Liver (tissue), 9 donors: ENCODE measurements around the gene MND1. TPM values are rescaled to one million over a fixed set of nuclear protein-coding genes. Genes with fewer than 3 reads are reported as not detected.

Experiments used
- DNase-seq: peaks from one replicate; pipeline ENCODE4 v3.0.0-alpha.2; 2017; ENCODE audit warnings: low spot score
- H3K27ac ChIP-seq, 2 donors: one replicate each; pipeline ENCODE4 v1.7.0; 2013; ENCODE audit warnings: inconsistent platforms in 2 of 2, low read length in 2 of 2, control low read depth in 1 of 2, low read depth in 1 of 2, mild to moderate bottlenecking in 1 of 2
- H3K27me3 ChIP-seq, 4 donors: one replicate each; pipeline versions ENCODE4 v1.6.1 to v1.7.0; 2013; ENCODE audit warnings: low read length in 3 of 4, inconsistent platforms in 1 of 4, mild to moderate bottlenecking in 1 of 4, moderate library complexity in 1 of 4; ENCODE audit not compliant: control insufficient read depth in 4 of 4, insufficient read depth in 4 of 4
- H3K36me3 ChIP-seq, 4 donors: one replicate each; pipeline versions ENCODE4 v1.6.1 to v1.7.0; 2013; ENCODE audit warnings: low read length in 3 of 4, mild to moderate bottlenecking in 3 of 4, low read depth in 1 of 4, moderate library complexity in 1 of 4; ENCODE audit not compliant: control insufficient read depth in 4 of 4, insufficient read depth in 3 of 4
- H3K4me1 ChIP-seq, 4 donors: one replicate each; pipeline versions ENCODE4 v1.6.1 to v1.7.0; 2013; ENCODE audit warnings: low read length in 3 of 4, mild to moderate bottlenecking in 3 of 4, moderate library complexity in 1 of 4; ENCODE audit not compliant: control insufficient read depth in 4 of 4, insufficient read depth in 4 of 4
- H3K4me3 ChIP-seq, 3 donors: one replicate each; pipeline versions ENCODE4 v1.6.1 to v1.7.0; 2013; ENCODE audit warnings: low read length in 3 of 3, control low read depth in 1 of 3, low read depth in 1 of 3, mild to moderate bottlenecking in 1 of 3
- H3K9ac ChIP-seq, 2 donors: one replicate each; pipeline ENCODE4 v1.7.0; 2013; ENCODE audit warnings: low read length in 2 of 2, mild to moderate bottlenecking in 2 of 2, moderate library complexity in 2 of 2, control low read depth in 1 of 2, low read depth in 1 of 2
- H3K9me3 ChIP-seq, 4 donors: one replicate each; pipeline versions ENCODE4 v1.6.1 to v1.7.0; 2013; ENCODE audit warnings: low read length in 3 of 4; ENCODE audit not compliant: control insufficient read depth in 4 of 4
- CTCF ChIP-seq: fragments of 150-350 bp; IDR thresholded peaks from 2 replicates; pipeline ENCODE4 v1.5.1; 2017; ENCODE audit warnings: improper control_type of control experiment, low read depth, low read length; ENCODE audit not compliant: missing input control
- EGR1 ChIP-seq, 2 donors: IDR thresholded peaks; 2 replicates each; pipeline ENCODE4 v1.6.1; 2016 to 2018; ENCODE audit warnings: antibody characterized with exemption in 2 of 2, low read depth in 2 of 2
- FOXA1 ChIP-seq: IDR thresholded peaks from 2 replicates; pipeline ENCODE4 v1.6.1; 2016; ENCODE audit warnings: antibody characterized with exemption
- FOXA2 ChIP-seq: IDR thresholded peaks from 2 replicates; pipeline ENCODE4 v1.6.1; 2016; ENCODE audit warnings: antibody characterized with exemption
- GABPA ChIP-seq, 2 donors: IDR thresholded peaks in 1 of 2; conservative IDR thresholded peaks in 1 of 2; 2 replicates each; pipeline ENCODE4 v1.6.1; 2016; ENCODE audit warnings: antibody characterized with exemption in 2 of 2, mild to moderate bottlenecking in 1 of 2, moderate library complexity in 1 of 2
- HNF4A ChIP-seq, 2 donors: conservative IDR thresholded peaks; 2 replicates each; pipeline ENCODE4 v1.6.1; 2016; ENCODE audit warnings: antibody characterized with exemption in 2 of 2, mild to moderate bottlenecking in 2 of 2
- HNF4G ChIP-seq: IDR thresholded peaks from 2 replicates; pipeline ENCODE4 v1.6.1; 2016; ENCODE audit warnings: antibody characterized with exemption
- JUND ChIP-seq, 2 donors: IDR thresholded peaks; 2 replicates each; pipeline ENCODE4 v1.6.1; 2016; ENCODE audit warnings: antibody characterized with exemption in 2 of 2
- MAX ChIP-seq: IDR thresholded peaks from 2 replicates; pipeline ENCODE4 v1.6.1; 2016; ENCODE audit warnings: antibody characterized with exemption
- NR2F2 ChIP-seq: IDR thresholded peaks from 2 replicates; pipeline ENCODE4 v1.6.1; 2016; ENCODE audit warnings: antibody characterized with exemption
- RAD21 ChIP-seq, 2 donors: IDR thresholded peaks; 2 replicates each; pipeline ENCODE4 v1.6.1; 2016; ENCODE audit warnings: antibody characterized with exemption in 2 of 2, mild to moderate bottlenecking in 2 of 2
- RXRA ChIP-seq, 2 donors: IDR thresholded peaks; 2 replicates each; pipeline ENCODE4 v1.6.1; 2017 to 2018; ENCODE audit warnings: antibody characterized with exemption in 2 of 2, mild to moderate bottlenecking in 1 of 2
- SP1 ChIP-seq: IDR thresholded peaks from 2 replicates; pipeline ENCODE4 v1.6.1; 2018; ENCODE audit warnings: antibody characterized with exemption, mild to moderate bottlenecking
- TAF1 ChIP-seq: conservative IDR thresholded peaks from 2 replicates; pipeline ENCODE4 v1.6.1; 2016; ENCODE audit warnings: antibody characterized with exemption, mild to moderate bottlenecking
- YY1 ChIP-seq: IDR thresholded peaks from 2 replicates; pipeline ENCODE4 v1.6.1; 2016; ENCODE audit warnings: antibody characterized with exemption, mild to moderate bottlenecking
- ZBTB33 ChIP-seq: IDR thresholded peaks from 2 replicates; pipeline ENCODE4 v1.6.1; 2016; ENCODE audit warnings: antibody characterized with exemption
- WGBS: extraction: QIAGEN DNeasy Blood & Tissue Kit; methylation state at CpG from one replicate; pipeline ENCODE4 v1.1.7; 2013; 5-methylcytosine and 5-hydroxymethylcytosine counted together
- polyA plus RNA-seq, 2 donors: library from polyadenylated mRNA; stranded (reverse) in 1 of 2; unstranded in 1 of 2; fragments of 200-250 nt in 1 of 2; fragments of >200 nt in 1 of 2; fragmentation: Nextera tagmentation in 1 of 2; extraction: Ambion mirVana in 1 of 2; gene quantifications; one replicate each; pipeline versions ENCODE4 v1.2.1 to v1.2.3, GENCODE V29; 2013 to 2015
- total RNA-seq, 2 donors: library from RNA; depleted of rRNA; stranded (reverse); fragments of >200 nt; gene quantifications; one replicate each; pipeline ENCODE4 v1.2.3, GENCODE V29; 2014
- TF ChIP-seq, protein P1 (sequence below): IDR thresholded peaks from 2 replicates; pipeline ENCODE4 v1.6.1; 2016; ENCODE audit warnings: antibody characterized with exemption
- TF ChIP-seq, protein P2 (sequence below): IDR thresholded peaks from 2 replicates; pipeline ENCODE4 v1.6.1; 2016; ENCODE audit warnings: antibody characterized with exemption, mild to moderate bottlenecking
- donor health status: healthy.
- donor health status: healthy.
- donor health status: healthy.
- donor health status: healthy.
- donor health status: healthy.

Gene MND1
- total and polyA plus RNA-seq, 4 donors = 0.17 to 2.5 (median 0.42) TPM

GRCh38 chr4:153347117-153347516 is 2.6 kb downstream of the MND1 start:
- no peaks in the 10 kb centered on the region for H3K9me3 ChIP-seq
- no peaks in the 10 kb centered on the region for H3K36me3 ChIP-seq
- no peak overlapping the region for H3K4me3 ChIP-seq
- peaks cover 1 to 21% (median 12%) of the 10 kb centered on the region in 4 donors for H3K4me1 ChIP-seq
- H3K27me3 ChIP-seq = no peaks in the 10 kb centered on the region
- TF ChIP-seq NR2F2 (no peak), JUND (IDR thresholded peaks at IDR 0.05) (no peak), FOXA2 (no peak), SP1 (no peak), ZBTB33 (no peak), MAX (no peak), RXRA (IDR thresholded peaks at IDR 0.05) (no peak), EGR1 (IDR thresholded peaks at IDR 0.05; ENCODE audit: low read depth in 2 of 2) (no peak), HNF4G (no peak), GABPA (IDR thresholded peaks at IDR 0.05 in 1 of 2, conservative IDR thresholded peaks at IDR 0.05 in 1 of 2) (no peak), FOXA1 (no peak), CTCF (no peak)
- TF ChIP-seq, protein P1, sequence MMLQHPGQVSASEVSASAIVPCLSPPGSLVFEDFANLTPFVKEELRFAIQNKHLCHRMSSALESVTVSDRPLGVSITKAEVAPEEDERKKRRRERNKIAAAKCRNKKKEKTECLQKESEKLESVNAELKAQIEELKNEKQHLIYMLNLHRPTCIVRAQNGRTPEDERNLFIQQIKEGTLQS = no peak
- H3K9ac ChIP-seq = no peak overlapping the region
- H3K27ac ChIP-seq = no peak overlapping the region
- no peak for DNase-seq

GRCh38 chr4:153348006-153348405 is 3.5 kb downstream of the MND1 start:
- WGBS = 84% methylated on average over 4 of the region's 4 CpGs
- no peak overlapping the region for H3K4me3 ChIP-seq
- no peak for DNase-seq
- H3K9me3 ChIP-seq = no peaks in the 10 kb centered on the region
- no peaks in the 10 kb centered on the region for H3K36me3 ChIP-seq
- H3K9ac ChIP-seq = no peak overlapping the region
- H3K27me3 ChIP-seq = no peaks in the 10 kb centered on the region
- no peak overlapping the region for H3K27ac ChIP-seq
- no peak for TF ChIP-seq GABPA (IDR thresholded peaks at IDR 0.05 in 1 of 2, conservative IDR thresholded peaks at IDR 0.05 in 1 of 2)
- TF ChIP-seq, protein P1 = no peak
- H3K4me1 ChIP-seq = peaks cover 1 to 21% (median 12%) of the 10 kb centered on the region in 4 donors

DNA sequence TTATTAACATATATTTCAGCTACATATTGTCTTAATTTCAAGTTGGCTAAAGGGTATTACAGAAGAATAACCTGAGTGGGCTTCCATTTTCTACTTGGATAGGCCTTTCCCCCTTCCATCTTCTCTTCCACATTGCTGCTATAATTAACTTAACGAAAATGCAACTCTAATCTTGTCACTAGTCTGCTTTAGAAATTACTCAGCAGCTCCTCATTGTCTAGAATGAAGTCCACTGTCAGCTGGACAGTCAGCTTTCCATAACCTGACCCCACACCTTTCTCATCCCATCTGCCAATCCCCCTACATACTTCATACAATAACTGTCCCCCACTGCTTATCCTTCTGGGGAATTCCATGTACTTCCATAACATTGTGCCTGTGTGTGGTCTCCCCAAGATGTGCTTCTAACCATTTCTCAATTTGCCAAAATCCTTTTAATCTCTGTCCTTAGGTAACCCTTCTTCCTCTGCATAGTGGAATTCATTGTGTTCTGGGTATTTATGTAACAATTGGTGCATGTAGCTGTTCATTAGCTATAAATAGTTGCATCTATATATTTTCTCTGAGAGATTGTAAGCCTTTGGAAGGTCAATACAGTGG is 4.8 kb downstream of the MND1 start:
- H3K27ac ChIP-seq = no peak overlapping the region
- no peak overlapping the region for H3K4me3 ChIP-seq
- 94% methylated on average over 1 of the region's 1 CpG for WGBS
- no peaks in the 10 kb centered on the region for H3K27me3 ChIP-seq
- DNase-seq = no peak
- no peaks in the 10 kb centered on the region for H3K9me3 ChIP-seq
- H3K9ac ChIP-seq = no peak overlapping the region
- H3K36me3 ChIP-seq = no peaks in the 10 kb centered on the region
- peaks cover under 1 to 17% (median 10%) of the 10 kb centered on the region in 4 donors for H3K4me1 ChIP-seq
- TF ChIP-seq, protein P2, sequence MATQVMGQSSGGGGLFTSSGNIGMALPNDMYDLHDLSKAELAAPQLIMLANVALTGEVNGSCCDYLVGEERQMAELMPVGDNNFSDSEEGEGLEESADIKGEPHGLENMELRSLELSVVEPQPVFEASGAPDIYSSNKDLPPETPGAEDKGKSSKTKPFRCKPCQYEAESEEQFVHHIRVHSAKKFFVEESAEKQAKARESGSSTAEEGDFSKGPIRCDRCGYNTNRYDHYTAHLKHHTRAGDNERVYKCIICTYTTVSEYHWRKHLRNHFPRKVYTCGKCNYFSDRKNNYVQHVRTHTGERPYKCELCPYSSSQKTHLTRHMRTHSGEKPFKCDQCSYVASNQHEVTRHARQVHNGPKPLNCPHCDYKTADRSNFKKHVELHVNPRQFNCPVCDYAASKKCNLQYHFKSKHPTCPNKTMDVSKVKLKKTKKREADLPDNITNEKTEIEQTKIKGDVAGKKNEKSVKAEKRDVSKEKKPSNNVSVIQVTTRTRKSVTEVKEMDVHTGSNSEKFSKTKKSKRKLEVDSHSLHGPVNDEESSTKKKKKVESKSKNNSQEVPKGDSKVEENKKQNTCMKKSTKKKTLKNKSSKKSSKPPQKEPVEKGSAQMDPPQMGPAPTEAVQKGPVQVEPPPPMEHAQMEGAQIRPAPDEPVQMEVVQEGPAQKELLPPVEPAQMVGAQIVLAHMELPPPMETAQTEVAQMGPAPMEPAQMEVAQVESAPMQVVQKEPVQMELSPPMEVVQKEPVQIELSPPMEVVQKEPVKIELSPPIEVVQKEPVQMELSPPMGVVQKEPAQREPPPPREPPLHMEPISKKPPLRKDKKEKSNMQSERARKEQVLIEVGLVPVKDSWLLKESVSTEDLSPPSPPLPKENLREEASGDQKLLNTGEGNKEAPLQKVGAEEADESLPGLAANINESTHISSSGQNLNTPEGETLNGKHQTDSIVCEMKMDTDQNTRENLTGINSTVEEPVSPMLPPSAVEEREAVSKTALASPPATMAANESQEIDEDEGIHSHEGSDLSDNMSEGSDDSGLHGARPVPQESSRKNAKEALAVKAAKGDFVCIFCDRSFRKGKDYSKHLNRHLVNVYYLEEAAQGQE = no peak
- no peak for TF ChIP-seq RXRA (IDR thresholded peaks at IDR 0.05)
- TF ChIP-seq TAF1 = no peak
- no peak for TF ChIP-seq GABPA (IDR thresholded peaks at IDR 0.05 in 1 of 2, conservative IDR thresholded peaks at IDR 0.05 in 1 of 2)
- TF ChIP-seq RAD21 (IDR thresholded peaks at IDR 0.05) = no peak
- no peak for TF ChIP-seq EGR1 (IDR thresholded peaks at IDR 0.05; ENCODE audit: low read depth in 2 of 2)
- no peak for TF ChIP-seq HNF4A (conservative IDR thresholded peaks at IDR 0.05)
- no peak for TF ChIP-seq MAX
- TF ChIP-seq YY1 = no peak
- TF ChIP-seq JUND (IDR thresholded peaks at IDR 0.05) = no peak
- TF ChIP-seq, protein P1 = no peak
- no peak for TF ChIP-seq HNF4G
